NCI-H748 treated with DMSO at 0.1 percent for 48 hours (cell line): ENCODE measurements around the gene DHX58.

Source experiments
- DNase-seq: peaks from one replicate; lab custom pipeline; 2025; lab: John Stamatoyannopoulos, UW

DHX58 gene

GRCh38 chr17:42052346-42052877 is 60.1 kb downstream of the DHX58 start:
- no peak for DNase-seq

- DNase-seq = no peak
Measured at GRCh38 chr17:42051645-42052044, 60.9 kb downstream of the DHX58 start.
